Epithelial cell of proximal tubule (primary cell): ENCODE results near the gene SLX4. TPM values are rescaled to one million over a fixed set of nuclear protein-coding genes. Genes with fewer than 3 reads are reported as not detected.

ENCODE experiments used
- DNase-seq: peaks from one replicate; pipeline ENCODE4 v3.0.0-alpha.2; 2011; ENCODE audit warnings: low read depth
- H3K4me3 ChIP-seq: 2 replicates; pipeline ENCODE4 v1.5.1; 2011; ENCODE audit warnings: low read depth, mild to moderate bottlenecking, low read length
- CTCF ChIP-seq: conservative IDR thresholded peaks from 2 replicates; pipeline ENCODE4 v1.5.1; 2012; ENCODE audit warnings: low read depth, mild to moderate bottlenecking, low read length
- total RNA-seq: library from RNA; depleted of rRNA; stranded (reverse); fragments of >200 nt; gene quantifications from 2 replicates; pipeline ENCODE4 v1.2.3, GENCODE V29; 2015

SLX4 gene
- total RNA-seq, 1 donor from 2014 or later: 6.6 TPM

DNA sequence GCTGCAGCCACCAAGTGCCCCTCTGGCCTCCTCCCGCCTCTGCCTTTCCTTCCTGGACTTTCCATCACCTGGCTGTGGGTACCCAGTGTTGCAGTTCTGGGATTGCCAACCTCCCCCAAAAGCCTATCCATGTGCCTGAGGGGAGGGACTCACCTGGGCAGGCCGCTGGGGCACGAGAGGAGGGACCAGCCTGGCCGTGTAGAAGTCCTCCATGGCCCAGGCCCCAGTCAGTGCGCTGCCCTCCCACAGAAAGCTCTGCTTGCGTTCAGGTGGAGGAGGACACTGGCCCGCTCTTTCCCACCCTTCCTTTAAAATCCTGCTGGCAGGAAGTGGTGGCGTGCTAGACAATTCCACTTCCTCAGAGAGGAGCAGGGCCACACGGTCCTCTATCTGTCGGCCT, 14.2 kb downstream of the SLX4 start:
- no peak for DNase-seq
- H3K4me3 ChIP-seq: no peak overlapping the region
- no peak for TF ChIP-seq CTCF

DNA sequence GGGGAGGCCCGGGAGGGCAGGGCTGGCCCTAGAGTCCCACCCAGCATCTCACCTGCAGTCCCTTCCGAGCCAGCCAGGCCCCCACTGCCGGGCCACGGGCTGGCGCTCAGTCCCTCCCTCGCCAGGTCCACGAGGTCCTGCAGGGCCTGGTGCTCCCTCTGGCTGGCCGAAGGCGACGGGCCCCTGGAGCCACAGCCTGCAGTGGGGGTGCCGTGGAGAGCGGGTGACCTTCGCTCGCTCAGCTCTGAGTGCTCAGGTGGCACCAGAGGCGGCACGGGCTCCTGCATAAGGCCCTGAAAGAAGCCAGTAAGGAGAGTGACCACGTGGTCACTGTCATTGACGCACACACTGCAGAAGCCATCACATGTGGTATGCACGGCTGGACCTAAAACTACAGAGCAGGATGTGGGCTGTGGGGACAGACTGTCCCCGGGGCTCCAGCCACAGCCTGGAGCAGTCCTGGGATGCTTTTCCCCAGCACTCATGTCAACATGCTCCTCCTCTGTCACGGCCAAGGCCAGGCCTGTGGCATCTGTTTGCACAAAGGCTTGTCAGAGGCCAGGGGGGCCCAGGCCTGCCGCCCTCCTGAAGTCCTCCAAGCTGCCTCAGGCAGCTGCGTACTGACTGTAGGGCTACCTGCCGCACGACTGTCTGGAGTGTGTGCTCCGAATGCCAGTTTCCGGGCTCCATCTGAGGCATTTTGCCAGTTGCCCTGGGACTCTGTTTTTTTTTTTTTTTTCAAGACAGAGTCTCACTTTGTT, 15.1 kb downstream of the SLX4 start:
- H3K4me3 ChIP-seq: no peak overlapping the region
- no peak for TF ChIP-seq CTCF

GRCh38 chr16:3595521-3596021, 15.8 kb downstream of the SLX4 start:
- H3K4me3 ChIP-seq: no peak overlapping the region
- no peak for TF ChIP-seq CTCF

More for the DNA sequence above, 15.1 kb downstream of the SLX4 start:
- DNase-seq: no peak

GRCh38 chr16:3595110-3595486, 16.3 kb downstream of the SLX4 start:
- no peak for TF ChIP-seq CTCF
- no peak overlapping the region for H3K4me3 ChIP-seq
- no peak for DNase-seq

More at GRCh38 chr16:3595521-3596021, 15.8 kb downstream of the SLX4 start:
- no peak for DNase-seq

DNA sequence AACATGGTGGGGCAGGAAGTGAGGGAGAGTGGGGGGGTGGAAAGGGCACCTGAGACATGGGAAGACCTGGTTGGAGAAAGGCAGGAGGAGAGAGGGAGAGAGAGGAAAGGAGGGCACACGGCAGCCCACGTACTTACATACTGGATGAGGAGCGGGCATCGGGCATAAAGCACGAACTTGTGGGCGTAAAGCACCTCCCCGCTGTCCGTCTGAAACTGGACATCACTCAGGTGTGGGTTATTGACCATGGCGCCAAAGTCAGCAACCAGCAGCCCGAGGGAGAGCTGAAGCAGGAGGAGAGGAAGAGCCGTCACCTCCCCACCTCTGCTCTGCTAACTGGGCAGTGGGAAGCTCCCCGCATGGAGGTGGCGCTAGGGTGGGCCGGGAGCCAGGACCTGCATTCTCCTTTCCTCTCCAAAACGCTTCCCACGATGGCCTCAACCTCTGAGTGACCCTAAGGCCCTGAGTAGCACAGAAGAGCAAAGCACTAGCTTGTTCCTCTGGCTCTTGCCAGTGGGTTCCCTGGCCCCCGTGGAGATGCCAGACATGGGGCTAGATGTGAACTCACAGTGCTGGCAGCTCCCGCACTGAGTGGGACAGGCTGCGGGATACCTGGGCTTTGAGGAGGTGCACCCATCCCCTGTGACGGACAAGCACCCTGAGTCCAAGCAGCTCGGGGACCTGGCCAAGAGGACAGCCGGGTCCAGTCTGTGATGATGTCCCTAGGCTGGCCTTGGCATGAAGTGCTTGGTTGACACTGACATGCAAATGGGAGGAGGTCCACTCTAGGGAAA, 16.9 kb downstream of the SLX4 start:
- no peak overlapping the region for H3K4me3 ChIP-seq
- no peak for DNase-seq
- no peak for TF ChIP-seq CTCF

DNA sequence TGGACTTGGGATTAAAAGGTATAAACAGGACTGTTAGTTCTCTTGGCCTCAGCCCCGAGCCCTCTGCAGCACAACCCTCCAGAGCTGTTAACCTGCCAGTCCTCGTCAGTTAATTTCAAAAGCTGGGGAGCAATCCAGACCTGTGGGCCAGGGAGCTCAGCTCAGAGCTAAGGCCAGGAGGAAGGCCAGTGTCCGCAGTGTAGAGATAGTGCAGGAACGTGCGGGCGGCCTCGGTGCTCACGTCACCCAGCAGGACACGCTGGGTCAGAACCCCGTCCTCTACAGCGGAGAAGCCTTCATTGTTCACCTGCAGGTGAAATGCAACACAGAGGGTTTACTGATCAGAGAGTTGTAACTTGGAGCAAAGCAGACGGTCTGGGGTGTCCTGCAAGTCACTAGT, 18.8 kb downstream of the SLX4 start:
- DNase-seq: no peak
- H3K4me3 ChIP-seq: no peak overlapping the region
- TF ChIP-seq CTCF: no peak
